Dendritic cell treated with granulocyte-macrophage colony-stimulating factor and Interleukin-4, amounts not matched to agents 40 ng/mL and 50 ng/mL, for 4 days (primary cell): ENCODE data around the gene UBA1.
A peak's percentile ranks its signal among the peaks of the same experiment; 100 is the strongest.

Source experiments
- H3K27ac Mint-ChIP-seq: one replicate; pipeline ENCODE4 v1.8.0; 2022; ENCODE audit warnings: mild to moderate bottlenecking, mixed read lengths
- H3K27me3 Mint-ChIP-seq: one replicate; pipeline ENCODE4 v1.8.0; 2022; ENCODE audit warnings: mild to moderate bottlenecking, mixed read lengths
- H3K36me3 Mint-ChIP-seq: one replicate; pipeline ENCODE4 v1.8.0; 2022; ENCODE audit warnings: low read depth, mixed read lengths
- H3K4me1 Mint-ChIP-seq: one replicate; pipeline ENCODE4 v1.8.0; 2022; ENCODE audit warnings: low read depth, mixed read lengths
- H3K4me3 Mint-ChIP-seq: one replicate; pipeline ENCODE4 v1.8.0; 2022; ENCODE audit warnings: mild to moderate bottlenecking, moderate library complexity, mixed read lengths
- H3K9me3 Mint-ChIP-seq: one replicate; pipeline ENCODE4 v1.8.0; 2022; ENCODE audit warnings: mixed read lengths
- intact Hi-C: fragments of 100-400 bp; cut with micrococcal nuclease; formaldehyde crosslinking; loops from one replicate; pipeline ENCODE4 v1.15.0; 2022

Gene UBA1

GRCh38 chrX:47218280-47218919 is 24.8 kb downstream of the UBA1 start, which contains the start of gene CDK16:
TSS of gene CDK16 (plus strand) at chrX:47218681. CDS start at chrX:47223558, 4,877 bp downstream.
- H3K27me3 Mint-ChIP-seq = no peaks in the 10 kb centered on the region
- H3K4me1 Mint-ChIP-seq = peaks cover 65% of the 10 kb centered on the region
- H3K36me3 Mint-ChIP-seq = peaks cover 80% of the 10 kb centered on the region
- intact Hi-C loops = loop anchor here (1.0 kb wide), 1 partner anchor 15 kb away; the partner anchor contains the start of gene USP11
- peak within 1 kb of the TSS; percentile 92 for H3K27ac Mint-ChIP-seq
- no peaks in the 10 kb centered on the region for H3K9me3 Mint-ChIP-seq
- peak within 1 kb of the TSS; percentile 82 for H3K4me3 Mint-ChIP-seq

DNA sequence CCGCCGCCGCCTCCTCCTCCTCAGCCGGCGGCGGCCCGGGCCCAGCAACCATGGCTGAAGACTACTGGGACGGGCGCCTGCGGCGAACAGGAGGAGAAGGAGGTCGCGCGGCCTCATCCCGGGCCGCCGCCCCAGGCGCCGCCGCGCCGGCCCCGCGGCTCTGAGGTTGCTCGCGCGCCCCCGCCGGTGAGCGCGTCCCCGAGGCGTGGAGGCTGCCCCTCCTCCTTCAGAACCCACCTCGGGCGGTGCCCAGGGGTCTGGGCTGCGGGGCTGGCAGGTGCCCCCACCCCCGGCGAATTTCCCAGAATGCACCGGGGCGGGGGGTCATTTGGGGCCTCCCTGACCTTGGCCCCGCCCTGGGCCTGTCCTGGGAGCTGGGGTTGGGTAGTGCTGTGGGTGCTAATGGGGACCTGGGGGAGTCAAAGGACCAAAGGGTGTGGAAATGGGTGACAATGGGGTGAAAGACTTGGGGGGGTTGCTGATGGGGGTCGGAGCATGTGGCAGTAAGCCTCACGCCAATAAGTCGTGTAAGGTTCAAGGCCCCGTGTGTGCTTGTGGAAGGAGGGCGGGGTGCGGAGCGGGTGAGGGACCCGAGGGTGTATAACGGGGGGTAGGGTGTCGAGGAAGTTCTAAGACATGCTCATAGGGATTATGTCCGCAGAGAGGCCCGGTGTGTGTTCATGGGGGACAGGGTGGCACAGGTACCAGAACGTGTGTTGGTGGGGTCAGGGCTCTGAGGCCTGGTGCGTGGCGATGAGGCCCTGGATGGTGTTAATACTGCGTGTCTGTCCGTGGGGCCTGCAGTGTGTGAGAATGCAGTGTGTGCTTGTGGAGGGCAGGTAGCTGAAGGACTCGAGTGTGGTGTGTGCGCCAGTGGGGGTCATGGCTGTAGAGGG is 25.5 kb downstream of the UBA1 start:
- peak overlapping the region; percentile 82 for H3K4me3 Mint-ChIP-seq
- no peaks in the 10 kb centered on the region for H3K27me3 Mint-ChIP-seq
- intact Hi-C loops = loop anchor here (1.0 kb wide), 1 partner anchor 14 kb away; the partner anchor contains the start of gene USP11
- H3K36me3 Mint-ChIP-seq = peaks cover 80% of the 10 kb centered on the region
- H3K4me1 Mint-ChIP-seq = peaks cover 66% of the 10 kb centered on the region
- H3K27ac Mint-ChIP-seq = peak overlapping the region; percentile 92
- H3K9me3 Mint-ChIP-seq = no peaks in the 10 kb centered on the region

DNA sequence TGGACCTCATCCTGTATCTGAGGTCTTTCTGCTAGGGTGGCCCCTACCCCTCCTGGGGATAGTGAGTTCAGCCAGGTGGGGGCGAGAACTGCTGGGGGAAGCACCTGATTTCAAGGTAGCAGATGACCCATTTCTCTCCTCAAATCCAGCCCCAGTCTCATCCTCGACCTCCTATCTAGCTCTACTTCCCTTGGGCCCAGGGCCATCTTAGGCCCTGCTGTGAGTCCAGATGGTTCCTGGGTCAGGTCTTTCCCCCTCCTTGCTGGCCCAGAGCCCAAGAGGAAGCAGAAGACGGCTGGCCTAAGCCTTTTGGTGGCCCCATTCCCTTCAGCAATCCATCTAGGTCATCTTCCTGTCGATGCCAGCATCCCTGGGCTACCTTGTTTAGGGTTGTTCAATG is 28.1 kb downstream of the UBA1 start:
- intact Hi-C loops = no loop called here
- Mint-ChIP-seq H3K36me3 (peaks cover 80% of the 10 kb centered on the region), H3K4me1 (peaks cover 64% of the 10 kb centered on the region), H3K27ac (no peak overlapping the region), H3K4me3 (no peak overlapping the region), H3K27me3 (no peaks in the 10 kb centered on the region), H3K9me3 (no peaks in the 10 kb centered on the region)

DNA sequence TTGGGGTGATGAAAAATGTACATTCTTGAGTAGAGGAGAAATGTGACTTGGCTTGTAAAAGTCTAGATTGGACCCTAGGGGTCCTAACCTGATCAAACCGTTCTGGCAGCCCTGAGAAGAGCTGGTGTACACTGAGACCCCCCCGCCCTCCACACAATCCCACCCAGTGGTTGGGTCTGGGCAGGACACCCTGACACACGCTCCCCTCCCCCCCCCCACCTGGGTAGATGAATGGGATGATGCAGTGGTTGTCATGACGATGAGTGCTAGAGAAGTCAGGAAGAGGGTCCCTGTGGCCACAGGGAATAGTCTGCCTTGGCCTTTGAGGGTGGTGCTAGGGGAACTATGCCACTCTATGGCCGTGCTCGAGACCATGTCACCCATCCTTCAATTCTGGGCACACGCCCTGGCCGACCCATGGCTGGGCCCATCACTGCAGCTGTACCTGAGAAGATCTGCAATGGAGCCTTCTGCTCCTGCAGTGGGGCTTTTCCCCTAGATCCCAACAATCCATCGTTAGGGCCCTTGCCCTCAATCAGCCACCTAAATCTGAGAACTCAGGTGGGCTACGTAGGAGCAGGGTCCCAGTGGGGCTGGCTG is 29.2 kb downstream of the UBA1 start:
- Mint-ChIP-seq H3K27me3 (no peaks in the 10 kb centered on the region), H3K4me3 (no peak overlapping the region), H3K36me3 (peaks cover 90% of the 10 kb centered on the region), H3K9me3 (no peaks in the 10 kb centered on the region), H3K27ac (no peak overlapping the region), H3K4me1 (peaks cover 56% of the 10 kb centered on the region)
- intact Hi-C loops = no loop called here

- peaks cover 56% of the 10 kb centered on the region for H3K4me1 Mint-ChIP-seq
- peaks cover 92% of the 10 kb centered on the region for H3K36me3 Mint-ChIP-seq
- no peaks in the 10 kb centered on the region for H3K9me3 Mint-ChIP-seq
- intact Hi-C loops = no loop called here
- no peak overlapping the region for H3K4me3 Mint-ChIP-seq
- no peaks in the 10 kb centered on the region for H3K27me3 Mint-ChIP-seq
- peak overlapping the region; percentile 51 for H3K27ac Mint-ChIP-seq
These were observed 30.0 kb downstream of the UBA1 start for GRCh38 chrX:47223476-47224250.

- no peak overlapping the region for H3K4me3 Mint-ChIP-seq
These were observed 30.8 kb downstream of the UBA1 start for GRCh38 chrX:47224266-47224895.

DNA sequence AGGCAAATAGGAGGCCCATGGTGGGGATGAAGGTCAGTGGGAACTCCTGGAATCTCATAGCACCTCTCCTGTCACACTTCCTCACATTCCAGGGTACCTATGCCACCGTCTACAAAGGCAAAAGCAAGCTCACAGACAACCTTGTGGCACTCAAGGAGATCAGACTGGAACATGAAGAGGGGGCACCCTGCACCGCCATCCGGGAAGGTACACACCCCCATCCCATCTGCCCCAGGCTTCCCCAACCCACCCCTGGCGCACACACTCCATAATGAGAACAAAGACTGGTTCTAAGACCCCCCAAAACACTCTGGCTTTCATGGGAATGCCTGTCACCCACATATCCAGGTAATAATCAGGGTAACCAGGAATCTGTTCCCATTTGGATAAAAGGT is 31.3 kb downstream of the UBA1 start:
- Mint-ChIP-seq H3K27me3 (no peaks in the 10 kb centered on the region), H3K9me3 (no peaks in the 10 kb centered on the region), H3K4me3 (no peak overlapping the region), H3K4me1 (peaks cover 45% of the 10 kb centered on the region), H3K27ac (no peak overlapping the region), H3K36me3 (peaks cover 92% of the 10 kb centered on the region)
- intact Hi-C loops = no loop called here

More at GRCh38 chrX:47224266-47224895, 30.8 kb downstream of the UBA1 start:
- Mint-ChIP-seq H3K36me3 (peaks cover 92% of the 10 kb centered on the region), H3K9me3 (no peaks in the 10 kb centered on the region), H3K27me3 (no peaks in the 10 kb centered on the region), H3K27ac (peak overlapping the region; percentile 51), H3K4me1 (peaks cover 51% of the 10 kb centered on the region)
- intact Hi-C loops = no loop called here

- H3K27ac Mint-ChIP-seq = no peak overlapping the region
- intact Hi-C loops = no loop called here
- H3K4me3 Mint-ChIP-seq = no peak overlapping the region
- peaks cover 34% of the 10 kb centered on the region for H3K4me1 Mint-ChIP-seq
- H3K27me3 Mint-ChIP-seq = no peaks in the 10 kb centered on the region
- H3K36me3 Mint-ChIP-seq = peaks cover 81% of the 10 kb centered on the region
- no peaks in the 10 kb centered on the region for H3K9me3 Mint-ChIP-seq
These were observed 32.4 kb downstream of the UBA1 start for GRCh38 chrX:47226071-47226470.

GRCh38 chrX:47226531-47227333 is 33.1 kb downstream of the UBA1 start:
- Mint-ChIP-seq H3K4me1 (peaks cover 29% of the 10 kb centered on the region), H3K27ac (no peak overlapping the region), H3K9me3 (no peaks in the 10 kb centered on the region), H3K27me3 (no peaks in the 10 kb centered on the region), H3K4me3 (no peak overlapping the region), H3K36me3 (peaks cover 80% of the 10 kb centered on the region)
- intact Hi-C loops = no loop called here

GRCh38 chrX:47227334-47227583 is 33.6 kb downstream of the UBA1 start:
- Mint-ChIP-seq H3K27me3 (no peaks in the 10 kb centered on the region), H3K36me3 (peaks cover 75% of the 10 kb centered on the region), H3K4me1 (peaks cover 24% of the 10 kb centered on the region), H3K27ac (no peak overlapping the region), H3K4me3 (no peak overlapping the region), H3K9me3 (no peaks in the 10 kb centered on the region)
- intact Hi-C loops = no loop called here

DNA sequence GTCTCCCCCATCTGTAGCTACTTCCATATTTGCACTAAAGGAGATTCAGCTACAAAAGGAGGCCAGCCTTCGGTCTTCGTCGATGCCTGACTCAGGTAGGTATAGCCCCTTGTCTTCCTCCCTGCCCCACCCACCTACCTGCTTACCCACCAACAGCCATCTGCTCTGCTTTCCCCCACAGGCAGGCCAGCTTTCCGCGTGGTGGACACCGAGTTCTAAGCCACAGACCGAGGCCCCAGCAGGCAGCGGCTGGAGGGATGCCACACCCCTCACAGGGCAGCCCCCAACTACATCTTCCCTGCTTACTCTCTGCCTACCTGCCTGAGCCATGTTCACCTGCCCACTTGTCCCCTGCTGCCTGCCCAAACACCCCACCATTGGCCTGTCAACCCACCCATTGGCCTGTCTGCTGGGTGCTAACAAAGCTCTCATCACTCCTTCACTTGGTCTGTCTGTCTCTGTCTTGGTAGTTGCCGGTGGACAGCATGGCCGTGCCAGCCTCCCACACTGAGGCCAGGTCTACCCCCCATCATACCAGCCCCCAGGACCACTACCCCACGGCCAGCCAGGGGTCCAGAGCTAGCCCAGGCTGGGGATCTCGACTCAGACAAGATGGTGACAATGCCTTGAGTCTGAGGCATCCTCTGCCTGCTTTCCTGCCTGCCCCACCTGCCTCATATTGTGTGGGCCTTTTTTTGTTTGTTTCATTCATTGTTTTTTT is 35.1 kb downstream of the UBA1 start:
- no peak overlapping the region for H3K4me3 Mint-ChIP-seq
- intact Hi-C loops = no loop called here
- H3K27ac Mint-ChIP-seq = no peak overlapping the region
- peaks cover 25% of the 10 kb centered on the region for H3K4me1 Mint-ChIP-seq
- H3K9me3 Mint-ChIP-seq = no peaks in the 10 kb centered on the region
- peaks cover 70% of the 10 kb centered on the region for H3K36me3 Mint-ChIP-seq
- H3K27me3 Mint-ChIP-seq = no peaks in the 10 kb centered on the region

DNA sequence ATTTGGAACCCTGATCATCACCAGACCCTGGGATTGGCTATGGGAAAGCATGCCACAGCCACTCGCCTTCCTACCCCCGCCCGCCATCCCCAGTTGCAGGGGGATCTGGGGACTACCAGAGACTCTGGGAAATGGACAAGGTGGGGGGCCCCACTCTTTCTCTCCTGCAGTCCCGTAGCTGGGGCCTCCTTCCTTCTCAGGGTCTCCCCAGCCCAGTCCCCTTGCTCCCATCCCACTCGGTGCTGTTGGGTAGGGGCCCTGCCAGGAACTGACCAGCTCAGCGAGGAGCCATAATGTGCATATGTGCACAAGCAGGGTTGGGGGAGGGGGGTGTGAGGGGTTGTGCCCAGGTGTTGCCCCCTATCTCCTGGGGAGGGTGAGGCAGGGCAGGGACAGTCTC is 35.8 kb downstream of the UBA1 start:
- Mint-ChIP-seq H3K27me3 (no peaks in the 10 kb centered on the region), H3K27ac (no peak overlapping the region), H3K4me1 (peaks cover 18% of the 10 kb centered on the region), H3K36me3 (peaks cover 63% of the 10 kb centered on the region), H3K4me3 (no peak overlapping the region), H3K9me3 (no peaks in the 10 kb centered on the region)
- intact Hi-C loops = no loop called here
